Fibroblast of villous mesenchyme (primary cell): ENCODE data around the gene PTCRA. TPM values are rescaled to one million over a fixed set of nuclear protein-coding genes. Genes with fewer than 3 reads are reported as not detected.
A peak's percentile ranks its signal among the peaks of the same experiment; 100 is the strongest.

ENCODE experiments used
- DNase-seq: peaks from one replicate; pipeline ENCODE4 v3.0.0-alpha.2; 2010; ENCODE audit warnings: low read depth
- H3K4me3 ChIP-seq: 2 replicates; pipeline ENCODE4 v1.5.1; 2011; ENCODE audit warnings: low read depth, mild to moderate bottlenecking, low read length
- total RNA-seq: library from RNA; depleted of rRNA; stranded (reverse); fragments of >200 nt; gene quantifications from 2 replicates; pipeline ENCODE4 v1.2.3, GENCODE V29; 2012
- TF ChIP-seq, protein P1 (sequence below): IDR thresholded peaks from 2 replicates; pipeline ENCODE4 v1.5.1; 2012; ENCODE audit warnings: low read depth, mild to moderate bottlenecking, low read length; ENCODE audit not compliant: insufficient read depth

PTCRA gene
- total RNA-seq, 1 donor: not detected

DNA sequence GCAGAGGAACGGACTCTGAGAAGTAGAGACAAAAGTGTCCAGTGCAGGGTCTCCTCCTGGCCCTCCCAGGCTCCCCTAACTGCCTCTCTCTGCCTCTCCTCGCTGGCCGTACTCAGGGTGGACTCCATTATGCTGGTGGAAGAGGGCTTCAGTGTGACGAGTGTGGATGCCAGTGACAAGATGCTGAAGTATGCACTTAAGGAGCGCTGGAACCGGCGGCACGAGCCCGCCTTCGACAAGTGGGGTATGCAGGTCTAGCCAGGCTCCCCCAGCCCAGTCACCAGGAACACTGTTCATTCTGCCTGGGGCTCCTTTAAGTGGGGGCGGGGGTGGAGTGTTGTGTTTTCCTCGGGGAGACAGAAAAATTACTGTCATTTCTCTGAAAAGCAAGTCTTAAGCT lies 46.2 kb downstream of the PTCRA start:
- TF ChIP-seq, protein P1, sequence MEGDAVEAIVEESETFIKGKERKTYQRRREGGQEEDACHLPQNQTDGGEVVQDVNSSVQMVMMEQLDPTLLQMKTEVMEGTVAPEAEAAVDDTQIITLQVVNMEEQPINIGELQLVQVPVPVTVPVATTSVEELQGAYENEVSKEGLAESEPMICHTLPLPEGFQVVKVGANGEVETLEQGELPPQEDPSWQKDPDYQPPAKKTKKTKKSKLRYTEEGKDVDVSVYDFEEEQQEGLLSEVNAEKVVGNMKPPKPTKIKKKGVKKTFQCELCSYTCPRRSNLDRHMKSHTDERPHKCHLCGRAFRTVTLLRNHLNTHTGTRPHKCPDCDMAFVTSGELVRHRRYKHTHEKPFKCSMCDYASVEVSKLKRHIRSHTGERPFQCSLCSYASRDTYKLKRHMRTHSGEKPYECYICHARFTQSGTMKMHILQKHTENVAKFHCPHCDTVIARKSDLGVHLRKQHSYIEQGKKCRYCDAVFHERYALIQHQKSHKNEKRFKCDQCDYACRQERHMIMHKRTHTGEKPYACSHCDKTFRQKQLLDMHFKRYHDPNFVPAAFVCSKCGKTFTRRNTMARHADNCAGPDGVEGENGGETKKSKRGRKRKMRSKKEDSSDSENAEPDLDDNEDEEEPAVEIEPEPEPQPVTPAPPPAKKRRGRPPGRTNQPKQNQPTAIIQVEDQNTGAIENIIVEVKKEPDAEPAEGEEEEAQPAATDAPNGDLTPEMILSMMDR: no peak
- no peak for DNase-seq
- no peak overlapping the region for H3K4me3 ChIP-seq

DNA sequence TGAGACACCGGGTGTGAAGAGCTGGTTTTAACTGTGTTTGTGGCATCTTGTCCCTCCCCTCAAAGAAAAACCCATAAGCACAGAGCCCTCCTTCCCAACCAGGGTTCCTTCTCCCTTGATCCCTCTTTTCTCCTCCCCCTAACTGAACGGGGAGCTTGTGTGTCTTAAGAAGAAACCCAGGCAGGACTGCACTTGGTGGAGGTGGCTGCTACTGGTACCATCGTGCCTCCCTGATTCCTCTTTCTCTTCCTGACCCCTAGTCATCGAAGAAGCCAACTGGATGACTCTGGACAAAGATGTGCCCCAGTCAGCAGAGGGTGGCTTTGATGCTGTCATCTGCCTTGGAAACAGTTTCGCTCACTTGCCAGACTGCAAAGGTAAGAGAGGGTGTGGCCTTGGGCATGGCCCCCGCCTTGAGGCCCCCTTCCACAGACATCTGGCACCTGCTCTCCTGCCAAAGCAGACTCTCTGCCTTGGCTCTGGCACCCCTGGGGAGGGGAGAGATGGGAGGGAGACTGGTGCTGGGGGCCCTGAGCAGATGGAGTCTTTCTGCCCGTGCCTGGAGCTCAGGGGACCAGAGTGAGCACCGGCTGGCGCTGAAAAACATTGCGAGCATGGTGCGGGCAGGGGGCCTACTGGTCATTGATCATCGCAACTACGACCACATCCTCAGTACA lies 46.8 kb downstream of the PTCRA start:
- no peak for DNase-seq
- no peak overlapping the region for H3K4me3 ChIP-seq
- TF ChIP-seq, protein P1: no peak

DNA sequence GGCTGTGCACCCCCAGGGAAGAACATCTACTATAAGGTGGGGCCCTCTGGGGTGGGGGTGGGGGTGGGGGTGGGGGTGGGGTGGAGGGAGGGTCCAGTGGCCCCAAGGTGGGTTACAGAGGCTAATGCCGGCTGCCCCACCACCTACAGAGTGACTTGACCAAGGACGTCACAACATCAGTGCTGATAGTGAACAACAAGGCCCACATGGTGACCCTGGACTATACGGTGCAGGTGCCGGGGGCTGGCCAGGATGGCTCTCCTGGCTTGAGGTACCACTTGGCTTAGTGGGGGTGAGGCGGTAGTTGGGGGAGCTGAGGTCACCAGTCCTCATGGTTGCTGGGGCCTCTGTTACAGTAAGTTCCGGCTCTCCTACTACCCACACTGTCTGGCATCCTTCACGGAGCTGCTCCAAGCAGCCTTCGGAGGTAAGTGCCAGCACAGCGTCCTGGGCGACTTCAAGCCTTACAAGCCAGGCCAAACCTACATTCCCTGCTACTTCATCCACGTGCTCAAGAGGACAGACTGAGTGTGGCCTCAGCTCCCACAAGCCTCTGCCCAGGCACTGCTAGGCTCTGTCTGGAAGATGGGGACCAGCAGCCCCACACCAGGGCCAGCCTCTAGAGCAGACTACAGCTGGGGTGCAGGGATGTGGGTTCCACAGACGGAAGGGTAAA lies 47.5 kb downstream of the PTCRA start:
- no peak for DNase-seq
- H3K4me3 ChIP-seq: no peak overlapping the region
- TF ChIP-seq, protein P1: no peak

DNA sequence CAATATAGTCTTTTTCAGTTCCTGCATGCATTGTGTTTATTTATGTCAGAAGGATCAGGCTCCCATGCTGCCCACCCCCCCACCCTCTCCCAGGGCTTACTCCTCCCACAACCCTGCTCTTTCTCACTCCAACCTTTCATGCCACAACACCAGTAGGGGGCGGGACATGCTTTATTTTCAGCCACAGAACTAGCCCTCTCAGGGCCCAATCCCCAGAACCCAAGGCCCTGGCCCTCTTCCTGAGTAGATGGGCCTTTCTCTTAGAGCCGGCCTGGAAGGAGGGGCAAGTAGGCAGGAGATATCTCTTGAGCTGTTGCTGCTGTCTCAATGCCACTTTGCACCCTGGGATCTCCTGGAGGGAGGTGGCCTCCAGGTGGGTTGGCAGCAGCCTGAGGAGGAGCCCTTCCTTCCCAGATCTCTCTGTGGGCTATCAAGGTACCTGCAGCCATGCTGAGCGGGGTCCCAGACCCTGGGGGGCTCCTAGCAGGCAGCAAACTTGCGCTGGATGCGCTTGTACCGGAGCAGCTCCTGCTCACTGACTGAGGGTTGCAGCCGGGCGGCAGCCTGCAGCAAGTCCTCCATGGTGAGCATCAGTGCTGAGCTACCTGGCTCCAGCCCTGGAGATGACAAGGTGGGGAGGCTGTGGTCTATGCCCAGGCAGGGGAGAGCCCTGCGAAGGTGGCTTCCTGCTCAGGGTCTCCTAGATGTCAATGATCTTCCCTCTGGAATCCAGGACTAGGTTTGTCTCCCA lies 48.2 kb downstream of the PTCRA start:
- peak; percentile 60 for DNase-seq
- TF ChIP-seq, protein P1: peak; percentile 31

DNA sequence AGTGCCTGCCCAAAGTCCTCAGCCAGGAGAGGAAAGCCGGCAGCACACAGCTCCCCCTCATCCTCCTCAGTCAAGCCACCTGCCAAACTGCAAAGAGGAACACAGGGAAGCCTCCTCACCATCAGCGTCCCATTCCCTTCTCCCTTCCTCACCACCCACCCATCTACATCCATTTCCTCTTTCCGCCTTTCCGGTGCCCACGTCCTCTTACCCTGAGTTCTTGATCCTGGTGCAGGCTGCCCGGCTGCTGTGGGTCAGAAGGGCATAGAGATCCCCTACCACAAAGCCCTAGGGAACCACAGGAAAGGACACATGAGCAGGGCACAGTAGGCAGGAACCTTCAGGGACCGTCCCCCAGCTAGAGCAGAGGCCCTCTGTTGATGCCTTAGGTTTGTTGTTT lies 50.7 kb downstream of the PTCRA start:
- DNase-seq: no peak
- H3K4me3 ChIP-seq: no peak overlapping the region
- TF ChIP-seq, protein P1: no peak

More for the DNA sequence above, 48.2 kb downstream of the PTCRA start:
- H3K4me3 ChIP-seq: no peak overlapping the region

DNA sequence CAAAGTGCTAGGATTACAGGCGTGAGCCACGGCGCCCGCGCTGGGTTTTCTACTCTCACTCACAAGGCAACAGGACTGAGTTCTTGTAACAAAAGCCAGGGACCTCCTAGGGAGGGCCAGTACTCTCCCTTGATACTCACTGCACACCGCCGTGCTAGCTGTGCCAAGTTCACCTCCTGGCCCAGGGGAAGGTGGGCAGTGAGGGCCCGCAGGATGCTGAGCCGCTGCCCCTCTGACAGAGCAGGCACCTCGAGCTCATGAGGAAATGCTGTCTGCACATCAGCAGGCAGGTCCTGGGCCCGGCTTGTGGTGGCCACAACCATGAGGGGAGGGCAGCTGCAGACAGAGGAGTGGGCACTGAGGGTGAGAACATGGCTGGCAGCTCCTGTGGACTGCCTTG lies 51.4 kb downstream of the PTCRA start:
- DNase-seq: no peak
- TF ChIP-seq, protein P1: no peak
- no peak overlapping the region for H3K4me3 ChIP-seq
